ENCODE measurements around the gene FBXO24.
"Not testable (repeated sequence)": the region's sequence is repeated elsewhere in the genome, so short reads cannot be mapped to it uniquely, and the experiment has no call there.

FBXO24 gene

DNA sequence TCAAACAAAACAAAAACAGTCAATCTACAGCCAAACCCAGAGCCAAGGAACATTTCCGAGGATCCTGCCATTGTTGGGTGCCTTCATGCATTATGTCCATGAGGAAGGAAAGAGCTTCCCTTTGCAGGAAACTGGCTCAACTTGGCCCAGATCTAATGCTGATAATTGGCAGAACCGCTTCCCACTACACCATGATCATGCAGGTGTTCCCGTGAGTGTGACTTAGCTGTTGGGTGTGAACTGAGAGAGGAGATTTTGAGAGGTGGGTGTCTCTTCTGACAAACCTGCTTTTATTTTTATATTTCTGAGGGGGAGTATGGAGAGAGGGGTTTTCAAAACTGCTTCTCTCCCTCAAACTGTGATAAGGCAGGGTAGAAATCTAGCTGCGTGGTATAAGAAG is 27.0 kb upstream of the FBXO24 start:
- DNase-seq (ENCODE audit: low read depth in 3 of 3, low spot score in 1 of 3), result no peak

DNA sequence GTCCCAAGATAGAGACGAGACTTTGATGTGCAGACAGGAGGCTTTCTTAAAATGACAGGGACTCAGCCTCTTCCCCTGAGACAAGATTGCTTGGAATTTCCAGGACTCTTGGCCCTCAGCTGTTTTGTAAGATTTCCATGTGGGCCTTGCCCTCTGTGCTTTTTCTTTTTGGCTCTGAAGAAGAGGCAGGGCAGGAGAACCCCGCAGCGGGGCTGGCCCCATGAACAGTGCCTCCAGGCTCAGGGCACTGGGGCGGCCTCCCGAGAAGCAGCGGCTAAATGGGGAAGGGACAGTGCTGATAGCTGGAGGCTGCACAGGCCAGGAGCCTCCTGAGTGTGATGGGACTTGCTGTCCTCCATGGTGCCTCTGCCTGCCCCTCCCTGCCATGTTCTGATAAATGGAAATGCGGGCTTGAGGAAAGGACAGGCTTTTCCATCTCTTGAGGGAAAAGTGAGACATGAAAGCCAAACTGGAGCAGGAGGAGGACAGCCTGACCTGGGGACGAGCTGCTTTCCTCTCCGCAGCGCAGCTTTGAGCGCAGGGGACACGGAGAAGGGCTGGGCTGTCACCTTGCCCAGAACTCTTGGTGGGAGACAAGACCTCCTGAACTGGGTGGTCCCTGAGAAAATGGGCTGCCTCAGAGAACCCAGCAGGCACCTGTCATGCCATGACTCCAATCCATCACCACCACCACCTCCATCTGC is 24.5 kb upstream of the FBXO24 start:
- DNase-seq (ENCODE audit: low read depth in 3 of 3, low spot score in 1 of 3), result no peak

DNA sequence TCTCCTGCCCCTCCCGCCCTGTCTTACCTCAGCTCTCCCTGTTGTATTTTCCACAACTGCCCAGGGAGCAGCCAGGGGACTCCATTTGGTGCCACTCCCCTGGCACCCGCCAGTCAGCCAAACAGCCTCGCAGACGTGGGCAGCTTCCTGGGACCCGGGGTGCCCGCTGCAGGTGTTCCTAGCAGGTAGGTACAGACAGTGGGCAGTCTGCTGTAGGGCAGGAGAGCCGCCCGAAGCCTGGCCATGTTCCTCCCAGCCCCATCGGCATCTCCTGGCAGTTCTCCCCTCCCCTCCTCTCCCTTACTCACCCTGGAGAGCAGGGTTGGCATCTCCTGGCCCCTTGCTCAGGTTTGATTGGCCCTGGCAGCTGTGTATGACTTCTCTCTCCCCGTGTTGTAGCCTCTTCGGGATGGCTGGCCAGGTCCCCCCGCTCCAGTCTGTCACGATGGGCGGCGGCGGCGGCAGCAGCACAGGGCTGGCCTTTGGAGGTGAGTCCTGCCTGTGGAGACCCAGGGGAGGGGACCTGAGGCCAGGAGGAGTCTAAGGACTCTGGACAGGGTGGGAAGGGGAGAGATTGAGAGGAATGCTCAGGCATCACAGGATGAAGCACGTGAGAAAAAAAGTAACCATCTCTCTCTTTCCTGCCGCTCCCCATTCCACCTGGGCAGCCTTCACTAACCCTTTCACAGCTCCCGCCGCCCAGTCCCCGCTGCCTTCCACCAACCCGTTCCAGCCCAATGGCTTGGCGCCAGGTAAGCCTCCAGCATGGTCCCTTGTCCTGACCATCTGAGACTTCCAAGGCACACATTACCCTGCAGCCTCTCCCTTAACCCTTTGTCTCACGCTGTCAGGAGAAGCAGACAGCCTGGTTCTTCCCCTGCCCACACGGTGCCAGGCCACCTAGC is 23.7 kb upstream of the FBXO24 start:
- DNase-seq (ENCODE audit: low read depth in 3 of 3, low spot score in 1 of 3), result no peak

DNA sequence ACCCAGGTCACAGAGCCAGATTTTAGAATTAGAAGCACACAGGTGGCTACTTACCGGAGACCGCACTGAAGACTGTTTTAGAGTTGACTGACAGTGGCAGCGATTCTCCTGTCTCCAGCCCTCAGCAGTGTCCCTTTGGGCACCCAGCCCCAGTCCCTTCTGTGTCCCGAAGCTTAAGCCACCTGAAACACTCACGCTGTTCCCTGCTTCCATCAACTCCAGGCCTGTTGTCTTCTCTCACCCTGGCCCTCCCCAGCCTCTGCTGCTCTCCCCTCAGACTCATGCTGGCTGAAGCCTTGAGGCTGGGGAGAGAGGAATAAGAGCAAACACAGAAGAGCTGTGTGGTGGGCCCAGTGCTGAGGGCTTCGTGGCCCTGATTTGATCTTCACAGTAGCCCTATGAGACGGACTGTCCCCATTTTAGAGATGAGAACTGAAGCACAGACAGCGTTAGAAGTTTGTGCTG is 23.0 kb upstream of the FBXO24 start:
- DNase-seq (ENCODE audit: low read depth in 3 of 3, low spot score in 1 of 3), result no peak

DNA sequence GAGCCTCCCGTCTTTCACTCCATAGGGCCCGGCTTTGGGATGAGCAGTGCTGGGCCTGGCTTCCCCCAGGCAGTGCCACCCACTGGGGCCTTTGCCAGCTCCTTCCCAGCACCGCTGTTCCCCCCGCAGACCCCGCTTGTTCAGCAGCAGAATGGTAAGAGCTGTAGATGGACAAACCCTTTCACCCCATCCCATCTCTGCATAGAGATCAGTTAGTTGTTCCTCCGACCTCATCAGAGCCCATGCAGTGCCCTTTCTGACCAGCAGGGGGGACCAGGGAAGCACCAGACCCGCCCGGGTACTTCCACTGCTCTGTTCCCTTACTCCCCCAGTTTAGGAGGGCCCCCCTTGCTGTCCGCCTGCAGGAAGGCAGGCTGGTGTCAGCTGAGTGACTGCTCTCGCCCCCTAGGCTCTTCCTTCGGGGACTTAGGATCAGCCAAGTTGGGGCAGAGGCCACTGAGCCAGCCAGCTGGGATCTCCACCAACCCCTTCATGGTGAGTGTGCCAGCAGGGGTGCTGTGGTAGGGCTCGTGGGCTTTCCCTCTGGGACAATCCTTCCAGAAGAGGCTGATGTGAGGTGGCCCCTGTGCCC is 22.2 kb upstream of the FBXO24 start:
- DNase-seq (ENCODE audit: low read depth in 3 of 3, low spot score in 1 of 3), result peak; percentile 59 to 89 (median 68)

DNA sequence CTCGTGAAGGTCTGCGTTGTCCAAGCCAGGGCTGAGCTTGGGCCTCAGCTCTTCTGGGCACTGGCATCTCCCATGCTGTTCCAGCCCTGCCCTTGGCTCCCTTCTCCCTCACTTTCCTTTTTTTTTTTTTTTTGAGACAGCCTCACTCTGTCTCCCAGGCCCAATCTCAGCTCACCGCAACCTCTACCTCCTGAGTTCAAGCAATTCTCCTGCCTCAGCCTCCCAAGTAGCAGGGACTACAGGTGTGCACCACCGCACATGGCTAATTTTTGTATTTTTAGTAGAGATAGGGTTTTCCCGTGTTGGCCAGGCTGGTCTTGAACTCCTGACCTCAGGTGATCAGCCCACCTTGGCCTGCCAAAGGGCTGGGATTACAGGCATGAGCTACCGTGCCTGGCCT is 21.7 kb upstream of the FBXO24 start:
- not testable (repeated sequence) for DNase-seq (ENCODE audit: low read depth in 3 of 3, low spot score in 1 of 3)

DNA sequence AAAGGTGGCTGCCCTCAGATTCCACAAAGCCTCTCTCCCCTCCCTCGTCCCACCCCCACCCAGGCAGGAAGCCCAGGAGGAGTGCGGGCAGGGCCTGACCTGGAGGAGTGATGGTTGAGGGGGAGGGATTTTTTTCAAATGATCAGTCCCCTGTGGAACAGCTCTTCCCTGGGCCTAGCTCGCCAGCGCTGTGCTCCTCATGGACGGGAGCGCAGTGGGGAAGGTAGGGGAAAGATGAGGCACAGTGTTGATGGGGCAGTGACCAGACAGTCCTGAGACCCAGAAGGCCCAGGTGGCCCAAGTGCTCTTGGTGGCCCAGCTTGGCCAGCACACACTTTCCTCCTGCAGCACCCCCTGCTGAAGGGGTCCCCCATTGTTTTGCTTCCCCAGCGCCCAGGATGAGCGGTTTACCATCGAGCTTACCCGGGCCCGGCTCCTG is 21.0 kb upstream of the FBXO24 start:
- DNase-seq (ENCODE audit: low read depth in 3 of 3, low spot score in 1 of 3), result no peak

DNA sequence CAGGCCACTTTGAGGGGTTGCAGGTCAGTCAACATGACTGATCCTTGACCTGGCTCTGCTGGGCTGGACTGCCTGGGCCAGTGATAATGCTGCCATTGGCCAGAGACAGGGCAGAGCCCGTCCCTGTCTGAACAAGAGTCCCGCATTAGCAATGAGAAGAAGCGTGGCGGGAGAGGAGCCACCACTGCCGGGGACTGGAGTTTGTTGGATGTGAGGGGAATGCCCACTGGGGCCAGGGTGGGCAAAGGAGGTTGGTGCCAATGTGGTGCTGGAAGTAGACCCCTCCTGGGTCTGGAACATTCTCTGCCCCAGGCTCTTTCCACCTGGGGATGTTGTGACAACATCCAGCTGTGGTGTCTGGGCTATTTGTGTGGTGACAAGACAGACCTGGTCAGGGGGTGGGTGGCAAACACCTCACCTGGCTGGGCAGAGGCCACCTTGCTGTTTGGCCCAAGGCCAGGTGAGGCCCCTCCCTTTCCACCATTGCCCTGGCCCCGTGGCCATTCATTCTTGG is 20.1 kb upstream of the FBXO24 start:
- no peak for DNase-seq (ENCODE audit: low read depth in 3 of 3, low spot score in 1 of 3)

DNA sequence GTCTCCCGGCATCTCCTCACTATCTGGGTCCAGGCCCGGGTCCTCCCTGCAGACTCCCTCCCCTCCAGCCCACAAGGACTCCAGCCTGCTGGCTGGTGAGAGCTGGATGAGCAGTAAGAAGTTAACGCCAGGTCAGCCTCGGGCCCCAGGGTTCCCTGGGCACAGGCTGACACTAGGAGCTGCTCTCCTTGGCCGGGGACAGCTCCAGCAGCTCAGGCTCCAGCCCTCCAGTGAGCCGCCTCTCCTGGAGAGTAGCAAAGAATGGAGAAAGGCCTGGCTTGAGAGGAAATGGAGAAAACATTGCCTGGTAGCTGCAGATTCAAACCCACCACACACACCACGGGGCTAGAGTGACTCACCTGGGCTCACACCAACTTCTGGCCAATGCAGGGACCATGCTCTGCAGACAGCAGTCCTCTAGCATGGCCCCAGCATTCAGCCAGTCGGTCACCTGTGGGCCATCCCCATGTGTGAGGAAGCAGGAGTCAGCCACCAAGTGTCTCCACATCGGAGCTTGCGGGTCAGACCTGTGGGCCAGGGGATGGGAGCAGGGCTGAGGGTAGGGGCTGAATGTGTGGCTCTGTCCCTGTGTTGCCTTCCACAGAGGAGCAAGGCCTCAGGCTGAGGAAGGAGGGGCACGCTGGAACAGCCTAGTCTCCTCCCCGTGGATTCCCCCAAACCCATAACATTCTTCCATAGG is 18.9 kb upstream of the FBXO24 start:
- DNase-seq (ENCODE audit: low read depth in 3 of 3, low spot score in 1 of 3), result no peak

DNA sequence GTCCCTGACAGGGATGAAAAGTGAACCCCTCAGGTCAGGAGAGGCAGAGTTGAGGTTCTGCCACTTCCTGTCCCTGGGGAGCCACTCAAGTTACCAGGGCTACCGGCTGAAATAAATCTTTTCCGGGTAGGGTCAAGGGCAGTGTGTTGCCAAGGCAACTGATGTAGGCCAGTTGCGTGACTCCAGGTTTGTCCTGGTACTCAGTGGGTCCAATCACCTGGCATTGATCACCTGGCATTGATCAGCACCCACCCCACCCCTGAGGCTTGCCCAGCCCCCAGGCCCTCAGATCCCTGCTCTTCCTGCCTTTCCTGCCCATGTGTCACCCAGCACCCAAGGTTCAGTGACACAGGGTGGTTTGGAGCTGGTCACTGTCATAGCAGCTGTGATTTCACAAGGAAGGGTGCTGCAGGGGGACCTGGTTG is 18.4 kb upstream of the FBXO24 start:
- no peak for DNase-seq (ENCODE audit: low read depth in 3 of 3, low spot score in 1 of 3)

DNA sequence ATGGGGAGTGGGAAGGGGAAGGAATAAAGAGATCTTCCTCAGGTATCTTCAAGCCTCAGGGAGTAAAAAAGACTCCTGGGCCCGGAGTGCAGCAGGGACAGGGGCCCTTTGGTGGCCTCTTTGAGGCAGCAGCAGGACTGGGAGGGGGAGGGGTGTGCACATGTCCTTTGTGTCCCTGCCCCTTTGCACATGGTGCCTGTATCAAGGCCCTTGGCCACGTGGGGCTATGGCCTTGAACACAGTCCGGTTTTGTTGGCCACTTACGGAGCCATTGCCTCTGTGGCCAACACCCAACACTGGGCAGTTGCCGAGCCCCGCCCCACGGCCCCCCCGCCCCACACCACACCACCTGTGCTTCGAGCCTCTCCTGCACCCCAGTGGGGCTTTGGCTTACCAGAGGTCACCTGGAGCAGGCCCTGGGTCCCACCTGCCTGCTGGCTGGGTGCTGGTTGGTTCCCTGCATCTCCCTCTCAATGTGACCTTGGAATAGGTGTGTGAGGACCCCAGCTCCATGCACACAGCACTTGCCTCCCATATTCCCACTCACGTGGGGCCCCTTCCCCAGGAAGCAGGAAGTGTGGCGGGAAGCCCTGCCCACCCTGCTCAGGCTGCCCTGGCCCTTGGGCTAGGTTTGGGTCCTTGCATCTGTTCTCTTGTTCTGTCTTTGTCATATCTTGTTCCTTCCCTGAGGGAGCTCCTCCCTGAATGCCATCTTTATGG is 17.8 kb upstream of the FBXO24 start:
- DNase-seq (ENCODE audit: low read depth in 3 of 3, low spot score in 1 of 3), result no peak

DNA sequence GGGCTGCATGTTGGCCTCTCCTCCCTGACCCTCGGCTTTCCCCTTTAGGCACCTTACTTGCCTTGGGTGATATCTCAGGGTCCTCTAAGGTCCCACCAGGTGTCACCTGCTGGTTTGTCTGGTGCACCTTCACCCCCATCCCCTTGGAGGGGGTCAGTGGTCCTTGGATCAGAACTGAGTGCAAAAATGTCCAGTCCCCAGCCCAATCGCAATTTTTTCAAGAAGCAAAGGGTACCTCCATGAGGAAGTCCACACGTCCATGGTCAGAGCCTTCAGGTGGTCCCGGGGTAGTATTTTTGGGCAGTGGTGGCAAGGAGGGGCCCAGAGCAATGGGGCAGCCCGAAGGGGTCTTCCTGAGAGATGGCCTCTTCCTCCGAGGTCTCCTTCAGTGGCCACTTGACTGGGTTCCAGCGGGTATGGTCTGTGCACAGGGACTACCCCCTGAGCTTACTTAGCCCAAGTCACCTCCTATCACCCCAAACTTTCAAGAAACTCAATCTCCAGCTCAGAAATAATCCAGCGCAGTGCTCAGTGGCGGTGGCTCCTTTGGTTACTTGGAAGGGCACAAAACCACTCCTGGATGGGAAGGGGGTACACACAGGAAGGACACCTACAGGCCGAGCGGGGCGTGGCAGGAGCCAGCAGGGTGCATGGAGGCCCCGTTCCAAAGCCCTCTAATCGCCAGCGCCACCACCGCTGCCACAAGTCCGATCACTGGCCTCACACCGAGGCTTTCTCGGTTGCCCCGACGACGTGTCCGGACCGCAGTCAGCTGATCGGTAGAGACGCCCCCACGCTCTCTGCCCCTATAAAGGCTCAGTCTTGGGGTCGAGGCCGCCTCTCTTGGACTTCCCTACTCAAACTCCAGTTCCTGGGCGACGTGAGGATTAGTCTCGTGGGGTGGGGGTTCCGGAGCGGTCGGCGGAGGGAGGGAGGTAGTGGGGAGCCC is 17.0 kb upstream of the FBXO24 start:
- peak in 1 of 3 donors; percentile 26 for DNase-seq (ENCODE audit: low read depth in 3 of 3, low spot score in 1 of 3)

DNA sequence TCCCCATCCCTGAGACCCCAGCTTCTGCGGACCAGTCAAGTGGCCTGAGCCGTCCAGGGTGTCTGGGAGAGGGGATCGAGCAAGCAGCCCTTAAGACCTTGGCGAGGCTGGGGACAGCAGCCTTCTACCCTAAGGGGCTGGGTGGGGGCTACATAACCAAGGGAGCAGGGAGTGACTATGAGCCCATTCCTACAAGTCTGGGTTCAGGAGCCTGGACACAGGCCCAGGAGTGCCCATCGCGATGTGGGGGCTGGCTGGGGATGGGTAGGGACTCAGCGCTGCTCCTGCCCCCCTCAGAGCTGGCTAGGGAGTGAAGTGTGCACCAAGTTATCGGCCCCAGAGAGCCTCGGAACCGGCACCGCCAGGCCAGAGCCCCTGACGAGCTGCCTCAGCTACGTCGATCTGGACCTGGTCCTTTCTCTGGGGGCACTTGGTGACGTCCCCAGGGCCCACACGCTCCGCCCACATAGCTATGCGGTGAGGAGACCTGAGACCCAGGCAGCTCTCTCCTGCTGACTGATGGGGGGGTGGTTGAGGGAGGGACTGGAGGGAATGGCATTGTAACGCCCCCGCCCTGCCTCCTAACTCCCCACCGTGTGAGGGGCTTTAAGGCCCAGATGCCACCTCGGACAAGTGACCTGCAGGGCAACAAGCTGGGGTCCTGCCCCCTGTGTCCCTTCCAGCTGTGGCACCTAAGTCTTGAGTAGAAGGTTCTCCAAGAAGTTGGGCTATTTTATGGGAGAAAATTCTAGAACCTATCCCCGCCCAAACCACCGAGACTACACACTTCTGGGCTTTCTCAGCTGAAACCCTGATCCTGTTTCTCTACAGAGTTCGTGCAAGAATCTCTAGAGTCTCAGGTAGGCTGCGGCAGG is 14.9 kb upstream of the FBXO24 start:
- DNase-seq (ENCODE audit: low read depth in 3 of 3, low spot score in 1 of 3), result no peak

DNA sequence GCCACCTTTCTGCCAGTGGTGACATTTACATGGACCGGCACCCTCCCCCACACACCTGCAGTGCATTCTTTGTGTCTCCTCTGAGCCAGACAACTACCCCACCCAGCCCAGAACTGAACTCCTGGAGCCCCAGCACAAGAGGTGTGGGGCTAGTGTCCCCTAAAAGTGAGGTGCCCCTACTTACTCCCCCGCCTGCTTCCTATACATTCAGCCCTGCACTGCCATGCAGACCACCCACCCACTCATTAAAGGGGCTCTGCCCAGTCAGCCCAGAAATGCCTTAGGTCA is 14.4 kb upstream of the FBXO24 start:
- DNase-seq (ENCODE audit: low read depth in 3 of 3, low spot score in 1 of 3), result no peak

DNA sequence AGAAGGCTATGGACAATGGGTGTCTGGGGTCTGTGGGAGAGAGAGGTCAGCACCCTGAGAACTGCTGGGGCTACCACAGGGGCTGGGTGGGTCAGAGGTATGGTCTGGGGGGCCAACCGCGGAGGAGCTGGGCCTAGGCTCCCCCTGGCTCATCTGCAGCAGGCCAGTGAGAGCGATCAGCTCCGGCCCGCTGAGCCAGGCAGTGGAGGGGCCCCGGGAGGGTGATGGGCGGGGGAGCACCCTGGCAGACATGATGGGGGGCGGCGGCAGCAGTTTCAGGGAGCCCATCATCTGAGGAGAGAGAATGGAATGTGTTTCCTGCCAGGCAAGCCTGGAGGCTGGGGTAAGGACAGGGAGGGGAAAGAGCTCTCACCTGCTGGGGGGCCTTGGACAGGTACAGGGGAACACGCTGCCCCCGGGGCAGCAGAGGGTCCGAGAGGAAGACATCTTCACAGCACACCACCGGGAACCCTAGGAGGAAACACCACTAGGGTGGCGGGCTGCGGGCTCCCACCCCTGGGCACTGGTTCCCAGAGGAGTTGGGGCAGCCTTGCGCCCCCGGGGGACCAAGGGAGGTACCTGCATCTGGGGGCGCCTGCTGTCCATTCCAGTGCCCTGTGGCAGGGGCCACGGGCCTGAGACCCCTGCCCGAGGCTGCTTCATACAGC is 13.7 kb upstream of the FBXO24 start:
- no peak for DNase-seq (ENCODE audit: low read depth in 3 of 3, low spot score in 1 of 3)

DNA sequence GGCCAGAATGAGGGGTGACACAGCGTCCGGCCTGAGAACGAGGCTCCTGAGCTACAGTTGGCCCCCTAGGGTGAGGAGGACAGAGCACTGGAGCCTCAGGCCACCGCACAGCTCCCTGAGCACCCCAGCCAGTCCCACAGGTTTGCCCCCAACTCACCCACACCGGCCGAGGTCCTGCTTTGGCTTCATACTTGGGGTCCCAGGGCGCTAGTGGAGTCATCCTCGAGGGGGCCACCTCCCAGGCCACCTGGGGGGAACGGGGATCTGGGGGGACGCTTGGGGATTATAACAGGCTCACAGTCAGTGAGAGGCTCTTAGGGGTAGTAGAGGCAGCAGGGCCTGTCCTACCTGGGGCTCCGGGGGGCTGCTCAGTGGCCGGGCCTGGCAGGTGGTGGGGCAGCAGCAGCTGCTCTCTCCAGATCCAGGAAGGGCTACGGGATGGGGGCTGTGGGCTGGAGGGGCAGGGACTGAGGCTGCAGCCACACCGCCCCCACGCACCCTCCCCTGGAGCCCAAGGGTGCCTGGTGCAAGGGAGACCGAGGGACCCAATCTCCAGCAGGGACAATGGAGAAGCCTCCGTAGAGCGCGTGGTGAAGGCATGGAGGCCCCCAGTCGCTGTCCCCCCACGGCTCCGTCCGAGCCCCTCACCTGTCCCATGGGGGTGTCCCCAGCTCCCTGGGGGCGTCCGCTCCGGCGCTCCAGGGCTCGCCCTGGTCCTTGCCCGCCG is 13.0 kb upstream of the FBXO24 start:
- DNase-seq (ENCODE audit: low read depth in 3 of 3, low spot score in 1 of 3), result no peak

DNA sequence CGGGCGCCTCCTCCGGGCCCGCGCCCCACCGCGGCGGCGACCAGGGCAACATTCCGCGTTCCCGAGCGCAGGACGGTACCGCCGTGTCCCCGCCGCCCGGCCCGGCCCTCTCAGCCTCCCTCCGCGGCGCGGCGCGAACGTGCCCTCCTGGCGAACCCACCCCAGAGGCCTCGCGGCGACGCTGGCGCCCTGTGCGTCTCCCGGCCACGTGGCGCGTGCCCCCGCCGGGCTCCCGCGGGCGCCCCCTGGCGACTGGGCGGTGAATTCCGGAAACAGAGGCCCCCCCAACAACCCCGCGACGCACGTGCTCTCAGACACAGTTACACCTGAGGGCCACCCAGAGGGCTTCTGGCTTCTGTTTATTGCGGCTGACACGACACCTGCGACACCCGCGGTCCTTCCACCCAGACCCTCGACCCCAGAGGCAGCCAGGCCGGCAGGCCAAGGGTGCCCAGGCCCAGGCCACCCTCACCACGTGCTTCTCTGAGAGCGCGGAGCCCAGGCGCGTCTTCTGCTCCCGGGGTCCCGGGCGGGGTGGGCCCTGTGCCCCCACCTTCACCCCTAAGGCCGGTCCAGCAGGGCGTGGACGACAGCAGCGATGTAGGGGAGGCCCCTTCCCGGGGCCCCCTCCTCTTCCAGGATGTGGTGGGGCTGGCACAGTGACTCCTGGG is 12.3 kb upstream of the FBXO24 start, which contains the start of gene SAP25:
SAP25 (minus strand) TSS at position 210 of the 671 bp plus-strand sequence; CDS start at position 52, 158 bp downstream.
- DNase-seq (ENCODE audit: low read depth in 3 of 3, low spot score in 1 of 3), result no peak
